GM12878 (cell line): ENCODE measurements around the gene PROX2. TPM values are rescaled to one million over a fixed set of nuclear protein-coding genes. Genes with fewer than 3 reads are reported as not detected.
A peak's percentile ranks its signal among the peaks of the same experiment; 100 is the strongest.

Experiments used
- ATAC-seq: fragments of 200-7000 bp; cut with Tn5 transposase; 3 replicates; pipeline ENCODE4 v1.9.1; 2020; ENCODE audit warnings: mild to moderate bottlenecking, moderate library complexity
- Bru-seq: library from RNA; stranded (reverse); fragments of 400-500 nt; gene quantifications from one replicate; lab custom pipeline; 2021; lab: Mats Ljungman, UMichigan
- BruChase-seq, 2 experiments: library from RNA; stranded (reverse); fragments of 400-500 nt; gene quantifications; one replicate each; lab custom pipeline; 2021; lab: Mats Ljungman, UMichigan
- BruUV-seq: library from RNA; stranded (reverse); fragments of 400-500 nt; replicated peaks from 2 replicates; lab custom pipeline; 2021; lab: Mats Ljungman, UMichigan
- CTCF ChIA-PET: fragments of 300-600 bp; sonication (Branson Sonifier 250); formaldehyde crosslinking; extraction: SDS; loops from one replicate; lab custom pipeline; 2021; ENCODE audit warnings: inconsistent platforms; lab: Yijun Ruan, JAX
- POLR2A ChIA-PET: fragments of 350-600 bp; formaldehyde crosslinking; extraction: SDS; loops from one replicate; lab custom pipeline; 2021; ENCODE audit warnings: inconsistent platforms; lab: Charles Lee
- RAD21 ChIA-PET: fragments of 300-600 bp; sonication (Branson Sonifier 250); formaldehyde crosslinking; loops from one replicate; lab custom pipeline; 2023; ENCODE audit warnings: antibody characterized with exemption; ENCODE audit not compliant: unreplicated experiment; lab: Charles Lee
- SMC1A ChIA-PET: fragments of 300-600 bp; sonication (Branson Sonifier 250); formaldehyde crosslinking; loops from one replicate; lab custom pipeline; 2023; ENCODE audit not compliant: unreplicated experiment, uncharacterized antibody; lab: Charles Lee
- DNase-seq: peaks from one replicate; pipeline ENCODE4 v3.0.0-alpha.2; 2011; ENCODE audit warnings: low read depth, low spot score
- FAIRE-seq: peaks from 3 replicates; lab custom pipeline; 2011; peaks lifted over from hg19 to GRCh38; lab: Jason Lieb, UNC
- H2AFZ ChIP-seq: 2 replicates; pipeline ENCODE4 v1.6.0; 2011; ENCODE audit warnings: low read depth, low read length, control low read depth; ENCODE audit not compliant: control insufficient read depth
- H3K27ac ChIP-seq: 2 replicates; pipeline ENCODE4 v1.5.1; 2011; ENCODE audit warnings: control low read depth; ENCODE audit not compliant: control insufficient read depth, insufficient read depth
- H3K27me3 ChIP-seq, 2 experiments: replicated peaks in 1 of 2; 2 replicates each; pipeline versions ENCODE4 v1.6.0 to v1.6.1; 2011; ENCODE audit warnings: low read length in 1 of 2; ENCODE audit not compliant: control insufficient read depth in 2 of 2, insufficient read depth in 2 of 2
- H3K36me3 ChIP-seq, 2 experiments: 2 replicates each; pipeline ENCODE4 v1.5.1; 2011; ENCODE audit warnings: low read length in 1 of 2; ENCODE audit not compliant: control insufficient read depth in 2 of 2, insufficient read depth in 2 of 2
- H3K4me1 ChIP-seq: 2 replicates; pipeline ENCODE4 v1.6.1; 2011; ENCODE audit warnings: mild to moderate bottlenecking, low read length, moderate library complexity, mixed read lengths; ENCODE audit not compliant: control insufficient read depth, insufficient read depth
- H3K4me2 ChIP-seq: 2 replicates; pipeline ENCODE4 v1.6.0; 2011; ENCODE audit warnings: control low read depth; ENCODE audit not compliant: control insufficient read depth, insufficient read depth
- H3K4me3 ChIP-seq: fragments of 200-600 bp; sonication (generic); 2 replicates; pipeline ENCODE4 v1.5.1; 2016
- H3K79me2 ChIP-seq: 2 replicates; pipeline ENCODE4 v1.6.0; 2011; ENCODE audit warnings: low read length; ENCODE audit not compliant: control insufficient read depth, insufficient read depth
- H3K9ac ChIP-seq: 2 replicates; pipeline ENCODE4 v1.8.0; 2011; ENCODE audit warnings: low read length, control low read depth, mixed read lengths; ENCODE audit not compliant: control insufficient read depth, insufficient read depth
- H3K9me3 ChIP-seq: replicated peaks from 3 replicates; pipeline ENCODE4 v1.5.1; 2011; ENCODE audit warnings: mild to moderate bottlenecking, low read length; ENCODE audit not compliant: control insufficient read depth, insufficient read depth
- H4K20me1 ChIP-seq: 2 replicates; pipeline ENCODE4 v1.6.0; 2011; ENCODE audit not compliant: control insufficient read depth, insufficient read depth
- FOXK2 ChIP-seq: fragments of 450-650 bp; IDR thresholded peaks from 2 replicates; pipeline ENCODE4 v1.6.1; 2017; ENCODE audit warnings: mild to moderate bottlenecking, moderate library complexity
- IRF4 ChIP-seq: IDR thresholded peaks from 2 replicates; pipeline ENCODE4 v1.6.1; 2011; ENCODE audit warnings: low read depth, low read length
- ZBTB11 ChIP-seq: fragments of 450-650 bp; formaldehyde crosslinking; IDR thresholded peaks from 2 replicates; pipeline ENCODE4 v1.5.0; 2022; ENCODE audit warnings: mild to moderate bottlenecking, missing genetic modification characterization
- WGBS: methylation state at CpG from one replicate; pipeline ENCODE4 v1.1.6; 2016; ENCODE audit warnings: low lambda C conversion rate; ENCODE audit not compliant: insufficient replicate concordance, insufficient coverage; ENCODE audit errors: missing lambda C conversion rate; 5-methylcytosine and 5-hydroxymethylcytosine counted together
- in situ Hi-C: fragments of 300-500 bp; cut with MboI; formaldehyde crosslinking; loops from 9 replicates; pipeline ENCODE4 v1.14.3; 2018; ENCODE audit warnings: mixed read lengths
- intact Hi-C: fragments of 100-400 bp; cut with micrococcal nuclease; formaldehyde crosslinking; loops from one replicate; pipeline ENCODE4 v1.14.2; 2022; ENCODE audit not compliant: unreplicated experiment
- long read RNA-seq, 2 experiments: library from polyadenylated mRNA; unstranded; transcript quantifications; one replicate each; pipeline ENCODE4 v2.0.0, GENCODE V29; 2019 to 2020
- polyA minus RNA-seq, 3 experiments: library from RNA; depleted of rRNA, polyadenylated mRNA; stranded (reverse); fragments of >200 nt; gene quantifications; 2 replicates each; pipeline ENCODE4 v1.2.3, GENCODE V29; 2011
- polyA plus RNA-seq, 11 experiments: library from polyadenylated mRNA; depleted of rRNA in 4 of 11; unstranded in 6 of 11; stranded (reverse) in 5 of 11; fragments of >200 nt; fragmentation: Nextera tagmentation in 4 of 11; fragmentation: Illumina TruSeq in 1 of 11; extraction: Ambion mirVana in 4 of 11; extraction: Trizol in 1 of 11; gene quantifications; 1 replicate in 1 of 11; 2 replicates in 10 of 11; pipeline versions ENCODE4 v1.2.1 to v1.2.3, GENCODE V29; 2011 to 2016; ENCODE audit warnings: inconsistent platforms in 2 of 11, missing spikeins in 2 of 11, low read depth in 1 of 11
- total RNA-seq, 4 experiments: library from RNA; depleted of rRNA in 3 of 4; stranded (reverse); fragments of >200 nt in 3 of 4; fragmentation: Illumina TruSeq in 1 of 4; extraction: Trizol in 1 of 4; gene quantifications; 2 replicates each; pipeline versions ENCODE4 v1.2.1 to v1.2.3, GENCODE V29; 2013 to 2021

PROX2 gene
- total RNA-seq (2013; cell fraction: nucleolus; rRNA removed): not detected in 2 replicates
- total RNA-seq (2014; rRNA removed) (0.16 and 0.23 TPM in 2 replicates), total RNA-seq (2014; rRNA removed; fragmentation: Illumina TruSeq; extraction: Trizol) (0.27 and 0.37 TPM in 2 replicates), total RNA-seq (2021) (0.11 and 0.33 TPM in 2 replicates), polyA plus RNA-seq (2011; rRNA removed) (0.03 and 0.11 TPM in 2 replicates), polyA plus RNA-seq (2014; fragmentation: Illumina TruSeq; extraction: Trizol) (0.16 TPM in 1 of 2 replicates, not detected in the other), polyA plus RNA-seq (2014; fragmentation: Nextera tagmentation; extraction: Ambion mirVana) (under 1 TPM; 0.04 to 0.05 TPM), polyA plus RNA-seq (2014; rRNA removed) (0.08 and 0.12 TPM in 2 replicates), polyA plus RNA-seq (2016; fragmentation: Nextera tagmentation; extraction: Ambion mirVana) (under 1 TPM; 0.28 to 0.42 TPM), polyA minus RNA-seq (2011; rRNA and poly(A)+ RNA removed) (not detected in 2 replicates), Bru-seq, nascent RNA (percentile 11 among the genes with signal in this experiment), BruChase-seq, experiment 1, labeled RNA remaining after a 6-hour chase (not detected), BruChase-seq, experiment 2, labeled RNA remaining after a 2-hour chase (percentile 11 among the genes with signal in this experiment)
- 0.29 TPM for polyA plus RNA-seq (2011; ENCODE audit: low read depth)
- polyA plus RNA-seq (2011; cell fraction: cytosol; rRNA removed): not detected in 2 replicates
- polyA plus RNA-seq (2011; cell fraction: nucleus; rRNA removed): 0.03 TPM in 1 of 2 replicates, not detected in the other
- 0.38 and 0.50 TPM in 2 replicates for polyA plus RNA-seq (2012)
- polyA minus RNA-seq (2011; cell fraction: cytosol; rRNA and poly(A)+ RNA removed): not detected in 2 replicates
- not detected in 2 replicates for polyA minus RNA-seq (2011; cell fraction: nucleus; rRNA and poly(A)+ RNA removed)
- long read RNA-seq, experiment 1: 0 reads
- long read RNA-seq, experiment 2: 0 reads

GRCh38 chr14:74875941-74876913, at the start of gene PROX2:
Gene PROX2 (minus strand): TSS chr14:74876145. CDS start chr14:74863834, 12,311 bp downstream.
- no peak within 1 kb of the TSS for H3K4me3 ChIP-seq
- TF ChIP-seq FOXK2 (no peak), IRF4 (no peak), ZBTB11 (CRISPR knock-in tag) (no peak)
- H3K79me2 ChIP-seq: no peaks in the 10 kb centered on the region; the same call in 1 of the 2 replicates
- no peaks in the 10 kb centered on the region; a peak in 1 of 4 replicates for H3K27me3 ChIP-seq
- no peak within 1 kb of the TSS for H3K27ac ChIP-seq
- ChIA-PET RAD21 (interaction anchor here (3.2 kb wide), 1 partner anchor 30 kb away, joined by 11 read pairs; no protein-coding TSS in a partner anchor), CTCF (interaction anchor here (1.0 to 20.7 kb wide), 4 partner anchors 18 to 258 kb away, joined by 3 to 289 read pairs (median 38); no protein-coding TSS in a partner anchor), POLR2A (interaction anchor here (0.6 kb wide), 1 partner anchor 18 kb away, joined by 3 read pairs; no protein-coding TSS in a partner anchor), SMC1A (interaction anchor here (0.6 to 5.0 kb wide), 4 partner anchors 10 to 275 kb away, joined by 3 to 30 read pairs (median 4); no protein-coding TSS in a partner anchor)
- DNase-seq (no peak), FAIRE-seq (no peak), ATAC-seq (peak; percentile 47)
- BruUV-seq: no TSS peak
- no peaks in the 10 kb centered on the region for H3K36me3 ChIP-seq
- intact Hi-C loops: no loop called here
- H3K9me3 ChIP-seq: no peaks in the 10 kb centered on the region
- peak within 1 kb of the TSS; percentile 85 for H2AFZ ChIP-seq
- H3K9ac ChIP-seq: no peak within 1 kb of the TSS
- in situ Hi-C loops: no loop called here
- WGBS: 36% methylated on average over 13 of the region's 13 CpGs
- no peak within 1 kb of the TSS for H3K4me2 ChIP-seq
- no peaks in the 10 kb centered on the region for H4K20me1 ChIP-seq
- peaks cover 13% of the 10 kb centered on the region for H3K4me1 ChIP-seq
